NB4 (cell line): ENCODE results near the gene HOXB3.

Experiments
- DNase-seq: peaks from one replicate; pipeline ENCODE4 v3.0.0; 2010; ENCODE audit warnings: low read depth
- H3K4me3 ChIP-seq: one replicate; pipeline ENCODE4 v1.5.1; 2011; ENCODE audit warnings: mild to moderate bottlenecking, low read depth, low read length, moderate library complexity
- CTCF ChIP-seq: IDR thresholded peaks from one replicate; pipeline ENCODE4 v1.5.1; 2012; ENCODE audit warnings: low read depth, low read length
- MAX ChIP-seq: IDR thresholded peaks from 2 replicates; pipeline ENCODE4 v1.6.1; 2011; ENCODE audit warnings: low read depth, low read length
- MYC ChIP-seq: IDR thresholded peaks from 2 replicates; pipeline ENCODE4 v1.6.1; 2011; ENCODE audit warnings: low read depth, low read length
- POLR2A ChIP-seq: IDR thresholded peaks from 2 replicates; pipeline ENCODE4 v1.6.1; 2011; ENCODE audit warnings: mild to moderate bottlenecking; ENCODE audit not compliant: insufficient read length; ENCODE audit errors: extremely low read depth

The HOXB3 gene

GRCh38 chr17:48616717-48617470 lies 26.9 kb upstream of the HOXB3 start:
- no peak for DNase-seq
- H3K4me3 ChIP-seq = no peak overlapping the region
- TF ChIP-seq MAX (no peak), MYC (no peak), POLR2A (no peak), CTCF (no peak)

- TF ChIP-seq MAX = no peak
- TF ChIP-seq CTCF = no peak
- TF ChIP-seq POLR2A = no peak
- no peak for TF ChIP-seq MYC
Measured at GRCh38 chr17:48615963-48616716, 26.1 kb upstream of the HOXB3 start.

GRCh38 chr17:48615047-48615962 lies 25.3 kb upstream of the HOXB3 start, which contains the start of gene HOXB8:
HOXB8 (minus strand) TSS chr17:48615292; CDS start chr17:48614704, 588 bp downstream.
- TF ChIP-seq POLR2A = no peak
- H3K4me3 ChIP-seq = no peak within 1 kb of the TSS
- DNase-seq = no peak

More at GRCh38 chr17:48615963-48616716, 26.1 kb upstream of the HOXB3 start:
- DNase-seq = no peak
- H3K4me3 ChIP-seq = no peak overlapping the region

- no peak for TF ChIP-seq CTCF
- no peak for TF ChIP-seq MYC
- TF ChIP-seq MAX = no peak
- TF ChIP-seq POLR2A = no peak
- no peak overlapping the region for H3K4me3 ChIP-seq
- no peak for DNase-seq
Measured at GRCh38 chr17:48613862-48614694, 24.0 kb upstream of the HOXB3 start.

GRCh38 chr17:48612854-48613691 lies 23.0 kb upstream of the HOXB3 start:
- peak overlapping the region; percentile 1 for H3K4me3 ChIP-seq
- peak; percentile 56 for DNase-seq
- TF ChIP-seq CTCF (no peak), MAX (no peak), POLR2A (no peak), MYC (no peak)
